OCI-LY7 (cell line): ENCODE measurements around the gene PTPA. TPM values are rescaled to one million over a fixed set of nuclear protein-coding genes. Genes with fewer than 3 reads are reported as not detected.

Source experiments
- BruUV-seq: library from RNA; stranded (reverse); fragments of 400-500 nt; replicated peaks from 2 replicates; lab custom pipeline; 2021; lab: Mats Ljungman, UMichigan
- CTCF ChIA-PET: fragments of 300-600 bp; sonication (Branson Sonifier 250); formaldehyde crosslinking; loops from one replicate; lab custom pipeline; 2022; ENCODE audit warnings: antibody characterized with exemption; ENCODE audit not compliant: unreplicated experiment; lab: Charles Lee
- POLR2A ChIA-PET: fragments of 300-600 bp; sonication (Branson Sonifier 250); formaldehyde crosslinking; loops from one replicate; lab custom pipeline; 2022; ENCODE audit warnings: antibody characterized with exemption; lab: Charles Lee
- DNase-seq: peaks from one replicate; pipeline ENCODE4 v3.0.0-alpha.2; 2015; ENCODE audit warnings: low spot score
- H2AFZ ChIP-seq: fragments of 200-600 bp; sonication (generic), shearing (Covaris generic); 2 replicates; pipeline ENCODE4 v1.6.1; 2014; ENCODE audit warnings: mild to moderate bottlenecking, antibody characterized with exemption, low read length, moderate library complexity
- H3K27ac ChIP-seq: fragments of 200-600 bp; sonication (generic); 2 replicates; pipeline ENCODE4 v1.5.1; 2014; ENCODE audit warnings: mixed run types, low read depth, mild to moderate bottlenecking, moderate library complexity, low read length, inconsistent platforms; ENCODE audit not compliant: poor library complexity, severe bottlenecking
- H3K36me3 ChIP-seq: fragments of 200-600 bp; sonication (generic); 2 replicates; pipeline ENCODE4 v1.6.1; 2014; ENCODE audit warnings: mild to moderate bottlenecking, antibody characterized with exemption, low read length, moderate library complexity, mixed read lengths; ENCODE audit not compliant: insufficient read depth
- H3K4me1 ChIP-seq: fragments of 200-600 bp; sonication (generic); 2 replicates; pipeline ENCODE4 v1.5.1; 2014; ENCODE audit warnings: mild to moderate bottlenecking, low read length; ENCODE audit not compliant: insufficient read depth, poor library complexity, severe bottlenecking
- H3K4me2 ChIP-seq: fragments of 200-600 bp; sonication (generic); 2 replicates; pipeline ENCODE4 v1.6.1; 2014; ENCODE audit warnings: mild to moderate bottlenecking, low read length
- H3K4me3 ChIP-seq: fragments of 200-600 bp; sonication (generic); 2 replicates; pipeline ENCODE4 v1.5.1; 2014; ENCODE audit warnings: mild to moderate bottlenecking, low read depth, low read length; ENCODE audit not compliant: poor library complexity, severe bottlenecking
- H3K79me2 ChIP-seq: fragments of 200-600 bp; sonication (generic); 2 replicates; pipeline ENCODE4 v1.6.1; 2016; ENCODE audit warnings: low read depth, mild to moderate bottlenecking, low read length, moderate library complexity, mixed read lengths; ENCODE audit not compliant: insufficient read depth
- H3K9me2 ChIP-seq: fragments of 200-600 bp; sonication (generic); 2 replicates; pipeline ENCODE4 v1.6.1; 2016; ENCODE audit warnings: mild to moderate bottlenecking, low read length, mixed read lengths; ENCODE audit not compliant: insufficient read depth
- H3K9me3 ChIP-seq: fragments of 200-600 bp; sonication (generic); 2 replicates; pipeline ENCODE4 v1.6.1; 2014; ENCODE audit warnings: mild to moderate bottlenecking, mixed run types, low read length, mixed read lengths
- H4K20me1 ChIP-seq: fragments of 200-600 bp; sonication (generic); 2 replicates; pipeline ENCODE4 v1.6.1; 2014; ENCODE audit warnings: mild to moderate bottlenecking, antibody characterized with exemption, low read length, moderate library complexity, mixed read lengths; ENCODE audit not compliant: insufficient read depth
- CTCF ChIP-seq: fragments of 200-600 bp; sonication (generic); conservative IDR thresholded peaks from 2 replicates; pipeline ENCODE4 v1.5.1; 2014; ENCODE audit warnings: mild to moderate bottlenecking, antibody characterized with exemption, low read length, moderate library complexity, mixed read lengths
- EZH2phosphoT487 ChIP-seq: fragments of 200-600 bp; sonication (generic); IDR thresholded peaks from 2 replicates; pipeline ENCODE4 v1.6.1; 2018; ENCODE audit warnings: low read depth, borderline replicate concordance, mild to moderate bottlenecking, mixed run types, antibody characterized with exemption, low read length, moderate library complexity, mixed read lengths
- intact Hi-C: fragments of 100-400 bp; cut with micrococcal nuclease; formaldehyde crosslinking; loops from one replicate; pipeline ENCODE4 v1.10.0; 2022; ENCODE audit not compliant: unreplicated experiment
- total RNA-seq, 2 experiments: library from RNA; depleted of rRNA in 1 of 2; stranded (reverse); fragments of >200 nt in 1 of 2; shearing (Covaris generic) in 1 of 2; gene quantifications; 2 replicates each; pipeline ENCODE4 v1.2.3, GENCODE V29; 2014 to 2022

The PTPA gene
- total RNA-seq, 2 experiments from 2014 or later, result 106 to 111 TPM

DNA sequence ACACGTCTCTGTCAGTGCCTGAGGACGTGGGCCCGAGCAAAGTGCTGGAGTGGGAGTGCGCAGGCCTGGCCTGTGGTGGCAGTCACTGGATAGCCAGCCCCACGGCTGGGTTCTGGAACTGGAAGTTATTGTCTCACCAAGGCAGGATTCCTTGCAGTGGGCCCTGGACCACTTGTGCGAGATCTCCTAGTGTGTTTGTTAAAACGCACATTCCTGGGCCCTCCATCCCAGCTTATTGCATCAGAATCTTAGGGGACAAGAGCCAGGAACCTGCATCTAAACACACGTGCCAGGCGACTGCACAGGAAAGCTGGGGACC, 26.9 kb downstream of the PTPA start:
- Histone ChIP-seq H3K36me3 (peaks cover 46% of the 10 kb centered on the region; the same call in 1 of the 2 replicates), H3K4me3 (no peak overlapping the region), H3K4me2 (no peak overlapping the region), H3K9me2 (no peaks in the 10 kb centered on the region), H2AFZ (no peak overlapping the region), H3K27ac (no peak overlapping the region), H3K4me1 (peaks cover 42% of the 10 kb centered on the region), H4K20me1 (no peaks in the 10 kb centered on the region), H3K79me2 (no peaks in the 10 kb centered on the region; the same call in 1 of the 2 replicates), H3K9me3 (no peaks in the 10 kb centered on the region)
- intact Hi-C loops, result no loop called here
- no peak for DNase-seq
- BruUV-seq, result no TSS peak
- ChIA-PET CTCF (interaction anchor here (0.7 to 0.9 kb wide), 2 partner anchors 11 to 83 kb away, joined by 3 read pairs; no protein-coding TSS in a partner anchor), POLR2A (interaction anchor here (0.6 to 1.1 kb wide), 2 partner anchors 15 to 213 kb away, joined by 3 read pairs; no protein-coding TSS in a partner anchor)
- TF ChIP-seq EZH2phosphoT487 (no peak), CTCF (no peak)

DNA sequence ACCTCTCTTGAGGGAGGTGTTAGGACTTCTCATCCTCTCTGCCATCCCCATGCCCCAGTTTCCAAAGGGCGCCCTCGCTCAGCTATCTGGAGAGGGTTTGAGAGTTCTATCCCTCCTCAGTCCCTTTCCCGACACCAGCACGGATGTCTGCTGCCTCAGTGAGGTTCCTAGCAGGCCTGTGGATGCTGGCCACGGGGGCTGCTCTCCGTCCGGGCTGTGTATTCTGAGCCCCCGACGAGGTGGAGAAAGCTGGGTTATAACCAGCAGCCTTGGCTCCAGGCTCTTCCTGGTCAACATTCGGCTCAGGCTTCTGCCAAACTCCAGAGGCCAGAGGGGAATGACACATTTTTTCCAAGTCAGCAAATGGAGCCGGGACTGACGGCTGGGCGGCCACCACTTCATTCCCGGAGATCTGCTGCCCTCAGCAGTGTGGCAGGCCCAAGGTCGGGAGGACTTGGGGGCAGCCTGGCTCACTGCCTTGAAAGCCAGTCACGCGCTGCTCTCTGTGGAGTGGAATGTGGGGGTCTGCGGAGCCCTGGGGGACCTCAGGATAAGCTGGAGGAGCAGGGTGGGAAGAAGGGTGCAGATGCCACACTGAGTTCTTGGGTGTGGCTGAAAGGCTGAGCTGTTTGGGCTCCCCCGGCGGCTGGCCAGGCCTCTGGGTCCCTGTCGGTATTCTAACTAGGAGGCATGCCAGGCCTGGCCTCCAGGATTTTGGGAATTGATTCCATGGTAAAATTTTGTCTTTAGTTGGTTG, 27.4 kb downstream of the PTPA start:
- ChIA-PET CTCF (interaction anchor here (0.7 to 1.2 kb wide), 4 partner anchors 10 to 485 kb away, joined by 3 to 4 read pairs (median 3); no protein-coding TSS in a partner anchor), POLR2A (interaction anchor here (0.6 to 2.0 kb wide), 4 partner anchors 8 to 213 kb away, joined by 3 to 7 read pairs (median 4); no protein-coding TSS in a partner anchor)
- H3K4me1 ChIP-seq, result peaks cover 48% of the 10 kb centered on the region
- H3K9me3 ChIP-seq, result no peaks in the 10 kb centered on the region
- no peaks in the 10 kb centered on the region for H4K20me1 ChIP-seq
- no TSS peak for BruUV-seq
- intact Hi-C loops, result loop anchor here (1.0 kb wide), 2 partner anchors 36 to 473 kb away; no protein-coding TSS in a partner anchor
- H3K9me2 ChIP-seq, result no peaks in the 10 kb centered on the region
- peak; percentile 18 for DNase-seq
- H3K4me2 ChIP-seq, result peak overlapping the region; percentile 98
- peaks cover 46% of the 10 kb centered on the region; the same call in 1 of the 2 replicates for H3K36me3 ChIP-seq
- peak overlapping the region; percentile 91 for H3K27ac ChIP-seq
- TF ChIP-seq CTCF (no peak), EZH2phosphoT487 (no peak)
- no peaks in the 10 kb centered on the region; the same call in 1 of the 2 replicates for H3K79me2 ChIP-seq
- H3K4me3 ChIP-seq, result no peak overlapping the region
- H2AFZ ChIP-seq, result no peak overlapping the region
